Spleen (tissue), 7 donors: ENCODE measurements around the gene COL25A1.

Source experiments
- CTCF ChIP-seq, 11 experiments: fragments of 200-600 bp in 7 of 11; fragments of 450-650 bp in 4 of 11; sonication (generic) in 4 of 11; IDR thresholded peaks in 8 of 11; conservative IDR thresholded peaks in 3 of 11; 1 replicate in 7 of 11; 2 replicates in 4 of 11; pipeline versions ENCODE4 v1.4.0 to v1.8.0; 2016 to 2021; ENCODE audit warnings: antibody characterized with exemption in 11 of 11, inconsistent platforms in 4 of 11, mild to moderate bottlenecking in 1 of 11
- POLR2A ChIP-seq, 3 donors: fragments of 450-650 bp; IDR thresholded peaks; one replicate each; pipeline ENCODE4 v1.5.1; 2017; ENCODE audit warnings: antibody characterized with exemption in 3 of 3, mild to moderate bottlenecking in 1 of 3
- donor health status: DM: no; HTN: no; CAD: no; lungs with moderate emphysema.
- donor health status: DM: no; HTN: no; CAD: no.
- donor health status: DM: no; HTN: no; CAD: no.

GRCh38 chr4:109044431-109044830 lies 258.0 kb downstream of the COL25A1 start:
- TF ChIP-seq POLR2A (IDR thresholded peaks at IDR 0.05) (no peak), CTCF (IDR thresholded peaks at IDR 0.05 in 8 of 11, conservative IDR thresholded peaks at IDR 0.05 in 3 of 11) (no peak)
